Kidney epithelial cell (primary cell): ENCODE data around the gene GTF2B. TPM values are rescaled to one million over a fixed set of nuclear protein-coding genes. Genes with fewer than 3 reads are reported as not detected.

Source experiments
- DNase-seq: peaks from one replicate; pipeline ENCODE4 v3.0.0-alpha.2; 2010; ENCODE audit warnings: low read depth
- H3K27me3 ChIP-seq: 2 replicates; pipeline ENCODE4 v1.6.0; 2011; ENCODE audit warnings: low read length; ENCODE audit not compliant: control insufficient read depth, insufficient read depth
- H3K36me3 ChIP-seq: 2 replicates; pipeline ENCODE4 v1.5.1; 2011; ENCODE audit warnings: low read length; ENCODE audit not compliant: control insufficient read depth, insufficient read depth
- H3K4me3 ChIP-seq: 2 replicates; pipeline ENCODE4 v1.5.1; 2011; ENCODE audit warnings: low read depth, mild to moderate bottlenecking, control low read depth, low read length
- total RNA-seq: library from RNA; depleted of rRNA; stranded (reverse); fragments of >200 nt; gene quantifications from 2 replicates; pipeline ENCODE4 v1.2.3, GENCODE V29; 2015
- TF ChIP-seq, protein P1 (sequence below): IDR thresholded peaks from 2 replicates; pipeline ENCODE4 v1.5.1; 2011; ENCODE audit warnings: mild to moderate bottlenecking, moderate library complexity, low read length, control low read depth, inconsistent platforms; ENCODE audit not compliant: insufficient read depth, poor library complexity, severe bottlenecking

Gene GTF2B
- total RNA-seq, 1 donor from 2014 or later, result 36.3 TPM

DNA sequence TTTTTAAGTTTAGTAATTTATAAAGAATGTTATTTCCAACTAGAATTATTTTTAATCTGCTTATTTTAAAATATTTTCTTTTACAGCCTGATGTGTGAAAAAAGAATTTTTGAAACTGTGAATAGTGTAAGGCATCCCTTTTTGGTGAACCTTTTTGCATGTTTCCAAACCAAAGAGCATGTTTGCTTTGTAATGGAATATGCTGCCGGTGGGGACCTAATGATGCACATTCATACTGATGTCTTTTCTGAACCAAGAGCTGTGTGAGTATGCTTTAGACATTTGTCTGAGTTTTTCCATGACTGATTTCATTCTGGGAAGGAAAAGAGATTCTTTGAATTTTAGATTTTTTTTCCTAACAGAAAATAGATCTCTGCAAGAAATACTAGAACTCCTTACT is 77.9 kb downstream of the GTF2B start:
- Histone ChIP-seq H3K36me3 (no peaks in the 10 kb centered on the region), H3K4me3 (no peak overlapping the region), H3K27me3 (no peaks in the 10 kb centered on the region)
- no peak for DNase-seq
- TF ChIP-seq, protein P1, sequence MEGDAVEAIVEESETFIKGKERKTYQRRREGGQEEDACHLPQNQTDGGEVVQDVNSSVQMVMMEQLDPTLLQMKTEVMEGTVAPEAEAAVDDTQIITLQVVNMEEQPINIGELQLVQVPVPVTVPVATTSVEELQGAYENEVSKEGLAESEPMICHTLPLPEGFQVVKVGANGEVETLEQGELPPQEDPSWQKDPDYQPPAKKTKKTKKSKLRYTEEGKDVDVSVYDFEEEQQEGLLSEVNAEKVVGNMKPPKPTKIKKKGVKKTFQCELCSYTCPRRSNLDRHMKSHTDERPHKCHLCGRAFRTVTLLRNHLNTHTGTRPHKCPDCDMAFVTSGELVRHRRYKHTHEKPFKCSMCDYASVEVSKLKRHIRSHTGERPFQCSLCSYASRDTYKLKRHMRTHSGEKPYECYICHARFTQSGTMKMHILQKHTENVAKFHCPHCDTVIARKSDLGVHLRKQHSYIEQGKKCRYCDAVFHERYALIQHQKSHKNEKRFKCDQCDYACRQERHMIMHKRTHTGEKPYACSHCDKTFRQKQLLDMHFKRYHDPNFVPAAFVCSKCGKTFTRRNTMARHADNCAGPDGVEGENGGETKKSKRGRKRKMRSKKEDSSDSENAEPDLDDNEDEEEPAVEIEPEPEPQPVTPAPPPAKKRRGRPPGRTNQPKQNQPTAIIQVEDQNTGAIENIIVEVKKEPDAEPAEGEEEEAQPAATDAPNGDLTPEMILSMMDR, result no peak

DNA sequence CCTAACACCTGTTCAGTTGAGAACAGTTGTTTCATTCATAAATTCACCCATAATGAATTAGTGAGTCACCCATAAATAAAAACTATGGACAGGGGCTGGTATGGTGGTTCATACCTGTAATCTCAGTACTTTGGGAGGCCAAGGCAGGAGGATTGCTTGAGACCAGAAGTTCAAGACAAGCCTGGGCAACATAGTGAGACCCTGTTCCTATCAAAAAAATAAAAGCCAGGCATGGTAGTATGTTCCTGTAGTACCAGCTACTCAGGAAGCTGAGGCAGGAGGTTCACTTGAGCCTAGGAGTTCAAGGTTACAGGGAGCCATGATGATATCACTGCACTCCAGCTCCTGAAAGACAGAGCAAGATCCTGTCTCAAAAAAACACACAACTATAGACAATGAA is 79.0 kb downstream of the GTF2B start:
- H3K4me3 ChIP-seq, result no peak overlapping the region
- TF ChIP-seq, protein P1, result no peak
- no peaks in the 10 kb centered on the region for H3K36me3 ChIP-seq
- no peak for DNase-seq
- no peaks in the 10 kb centered on the region for H3K27me3 ChIP-seq

DNA sequence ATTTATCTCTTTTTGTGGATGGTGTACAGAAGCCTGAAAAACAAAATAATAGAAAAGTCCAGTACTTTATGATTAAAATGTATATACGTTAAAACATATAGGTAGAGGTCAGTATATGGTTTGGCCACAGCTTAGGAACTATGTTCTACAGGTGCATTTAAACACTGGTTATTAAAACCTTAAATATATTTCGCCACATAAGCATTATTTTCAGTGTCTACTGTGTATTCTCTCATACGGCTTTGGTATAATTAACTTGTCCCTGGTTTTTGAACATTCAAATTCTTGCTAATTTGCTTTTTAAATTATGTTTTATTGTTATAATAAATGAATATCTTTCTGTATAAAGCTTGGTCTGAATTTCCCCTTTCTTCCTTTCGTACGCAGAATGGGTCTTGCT is 87.9 kb downstream of the GTF2B start:
- Histone ChIP-seq H3K27me3 (no peaks in the 10 kb centered on the region), H3K4me3 (no peak overlapping the region), H3K36me3 (no peaks in the 10 kb centered on the region)
- no peak for DNase-seq
- TF ChIP-seq, protein P1, result no peak

DNA sequence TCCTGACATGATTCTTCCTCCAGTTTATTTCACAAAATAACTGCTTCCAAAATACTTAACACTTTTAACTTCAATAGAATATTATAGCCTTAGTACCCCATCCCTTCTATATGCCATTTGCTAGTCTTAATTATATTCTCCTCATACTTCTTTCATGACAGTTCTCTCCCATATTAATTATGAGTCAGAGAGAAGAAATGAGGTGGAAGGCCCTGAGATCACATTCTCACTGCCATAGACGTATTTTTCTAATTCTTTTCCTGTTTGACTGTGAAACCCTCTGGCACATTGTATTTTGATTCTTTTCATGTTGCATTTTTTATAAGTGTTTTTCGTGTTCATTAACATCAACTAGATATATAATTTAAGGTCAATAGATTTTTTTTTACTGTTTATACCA is 88.4 kb downstream of the GTF2B start:
- Histone ChIP-seq H3K27me3 (no peaks in the 10 kb centered on the region), H3K4me3 (no peak overlapping the region), H3K36me3 (no peaks in the 10 kb centered on the region)
- DNase-seq, result peak; percentile 5
- TF ChIP-seq, protein P1, result no peak

Other genes with a start within 250 kb of the GTF2B start
- 30.7 and 32.9 TPM in 2 replicates for gene PKN2, start 207.3 kb downstream of the GTF2B start, total RNA-seq
- gene KYAT3, start 101.1 kb upstream of the GTF2B start, total RNA-seq, result 36.4 and 43.7 TPM in 2 replicates
- 6.6 and 9.5 TPM in 2 replicates for gene RBMXL1, start 101.1 kb upstream of the GTF2B start, total RNA-seq
- gene GBP3, start 131.3 kb upstream of the GTF2B start, total RNA-seq, result 28.5 and 39.4 TPM in 2 replicates
- 20.4 and 29.0 TPM in 2 replicates for gene GBP1, start 173.6 kb upstream of the GTF2B start, total RNA-seq
- gene GBP2, start 234.5 kb upstream of the GTF2B start, total RNA-seq, result 2.2 and 2.7 TPM in 2 replicates